GM18517 (cell line): ENCODE data around the gene VAMP1.
"Not testable (repeated sequence)": the region's sequence is repeated elsewhere in the genome, so short reads cannot be mapped to it uniquely, and the experiment has no call there.

Source experiments
- ATAC-seq: cut with Tn5 transposase; IDR thresholded peaks from one replicate; pipeline ENCODE4 v1.9.1; 2021; ENCODE audit warnings: mild to moderate bottlenecking, moderate library complexity; ENCODE audit not compliant: unreplicated experiment

Gene VAMP1

GRCh38 chr12:6469609-6470374 lies 685 bp downstream of the VAMP1 start:
- no peak for ATAC-seq

DNA sequence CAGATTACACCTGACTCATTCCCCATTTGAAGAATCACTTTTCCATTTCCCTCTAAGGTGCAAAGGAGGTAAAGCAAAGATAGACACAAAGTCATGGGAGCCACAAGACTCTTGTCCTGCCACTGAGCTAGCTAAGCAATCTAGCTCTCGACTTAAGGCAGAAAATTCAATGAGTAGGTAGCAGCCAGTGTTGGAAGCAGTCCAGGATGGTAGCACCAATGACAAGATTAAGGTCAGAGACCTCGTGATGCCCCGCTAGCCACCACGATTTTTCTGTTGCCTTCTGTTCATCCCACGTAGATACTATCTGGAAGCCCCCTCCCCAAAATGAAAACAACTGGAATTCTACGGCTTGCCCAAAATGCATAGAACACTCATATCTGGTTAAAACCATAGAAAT lies 1.4 kb downstream of the VAMP1 start:
- no peak for ATAC-seq

GRCh38 chr12:6468283-6468575 lies 2.2 kb downstream of the VAMP1 start:
- no peak for ATAC-seq

DNA sequence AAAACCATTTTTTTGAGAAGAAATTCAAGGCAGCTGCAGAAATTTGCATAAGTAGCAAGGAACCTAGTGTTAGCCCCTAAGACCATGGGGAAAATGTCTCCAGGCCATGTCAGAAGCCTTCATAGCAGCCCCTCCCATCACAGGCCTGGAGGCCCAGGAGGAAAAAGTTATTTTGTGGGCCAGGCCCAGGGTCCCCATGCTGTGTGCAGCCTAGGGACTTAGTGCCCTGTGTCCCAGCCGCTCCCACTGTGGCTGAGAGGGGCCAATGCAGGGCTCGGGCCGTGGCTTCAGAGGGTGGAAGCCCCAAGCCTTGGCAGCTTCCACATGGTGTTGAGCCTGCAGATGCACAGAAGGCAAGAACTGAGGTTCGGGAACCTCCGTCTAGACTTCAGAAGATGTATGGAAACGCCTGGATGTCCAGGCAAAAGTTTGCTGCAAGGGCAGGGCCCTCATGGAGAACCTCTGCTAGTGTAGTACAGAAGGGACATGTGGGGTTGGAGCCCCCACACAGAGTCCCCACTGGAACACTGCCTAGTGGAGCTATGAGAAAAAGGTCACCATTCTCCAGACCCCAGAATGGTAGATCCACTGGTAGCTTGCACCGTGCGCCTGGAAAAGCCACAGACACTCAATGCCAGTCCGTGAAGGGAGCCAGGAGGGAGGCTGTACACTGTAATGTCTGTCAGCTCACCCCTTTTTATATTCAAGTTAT lies 2.8 kb downstream of the VAMP1 start:
- not testable (repeated sequence) for ATAC-seq

DNA sequence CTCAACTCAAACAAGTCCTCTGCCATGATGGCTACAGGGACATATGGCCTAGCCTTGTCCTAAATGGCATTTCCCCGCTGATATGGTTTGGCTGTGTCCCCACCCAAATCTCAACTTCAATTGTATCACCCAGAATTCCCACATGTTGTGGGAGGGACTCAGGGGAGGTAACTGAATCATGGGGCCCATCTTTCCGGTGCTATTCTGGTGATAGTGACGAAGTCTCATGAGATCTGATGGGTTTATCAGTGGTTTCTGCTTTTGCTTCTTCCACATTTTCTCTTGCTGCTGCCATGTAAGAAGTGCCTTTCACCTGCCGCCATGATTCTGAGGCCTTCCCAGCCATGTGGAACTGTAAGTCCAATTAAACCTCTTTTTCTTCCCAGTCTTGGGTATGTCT lies 3.7 kb downstream of the VAMP1 start:
- ATAC-seq, result not testable (repeated sequence)

DNA sequence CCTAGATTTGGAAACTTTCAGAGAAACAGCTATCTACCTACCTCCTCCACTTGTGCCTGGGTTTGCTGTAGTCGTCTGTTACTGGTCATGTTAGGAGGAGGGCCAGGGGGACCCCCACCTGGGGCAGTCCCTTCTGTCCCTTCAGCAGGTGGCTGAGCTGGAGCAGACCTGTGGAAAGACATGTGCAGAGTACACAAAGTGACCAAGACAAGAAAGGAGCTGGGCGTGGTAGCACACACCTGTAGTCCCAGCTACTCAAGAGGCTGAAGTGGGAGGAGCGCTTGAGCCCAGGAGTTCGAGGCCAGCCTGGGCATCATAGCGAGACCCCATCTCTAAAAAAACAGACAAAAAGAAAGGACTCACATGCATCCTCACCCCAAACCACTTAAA lies 4.3 kb downstream of the VAMP1 start:
- no peak for ATAC-seq

DNA sequence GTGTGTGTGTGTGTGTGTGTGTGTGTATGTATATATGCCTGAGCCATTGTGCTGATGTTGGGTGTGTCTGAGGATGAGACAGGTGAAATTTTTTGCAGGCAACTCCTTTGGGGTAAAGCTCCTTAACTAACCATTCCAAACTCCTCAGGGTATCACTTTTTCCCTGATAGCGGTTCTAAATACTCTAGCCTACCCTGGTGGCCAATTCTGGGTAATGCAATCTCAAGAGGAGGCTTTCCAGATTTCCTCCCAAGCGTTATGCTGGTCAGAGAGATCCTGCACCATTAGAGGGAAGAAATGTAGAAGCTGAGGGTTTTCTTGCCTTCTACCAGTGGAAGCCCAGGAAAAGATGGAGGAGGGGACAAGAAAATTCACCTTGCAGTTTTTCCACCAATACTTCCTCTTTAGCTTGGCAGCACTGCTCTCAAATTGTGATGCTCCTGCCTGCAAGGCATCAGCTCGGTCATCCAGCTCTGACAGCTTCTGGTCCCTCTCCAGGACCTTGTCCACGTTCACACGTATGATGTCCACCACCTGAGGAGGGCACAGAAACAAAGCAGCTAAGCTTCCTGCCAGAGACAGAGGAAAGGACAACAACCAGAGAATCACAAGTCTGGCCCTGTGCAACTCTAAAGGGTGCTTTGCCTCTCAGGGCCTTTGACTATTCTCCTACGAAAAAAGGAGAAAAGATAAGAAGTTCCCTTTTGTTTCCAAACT lies 4.9 kb downstream of the VAMP1 start:
- no peak for ATAC-seq

GRCh38 chr12:6464531-6464930 lies 5.9 kb downstream of the VAMP1 start:
- ATAC-seq, result no peak

DNA sequence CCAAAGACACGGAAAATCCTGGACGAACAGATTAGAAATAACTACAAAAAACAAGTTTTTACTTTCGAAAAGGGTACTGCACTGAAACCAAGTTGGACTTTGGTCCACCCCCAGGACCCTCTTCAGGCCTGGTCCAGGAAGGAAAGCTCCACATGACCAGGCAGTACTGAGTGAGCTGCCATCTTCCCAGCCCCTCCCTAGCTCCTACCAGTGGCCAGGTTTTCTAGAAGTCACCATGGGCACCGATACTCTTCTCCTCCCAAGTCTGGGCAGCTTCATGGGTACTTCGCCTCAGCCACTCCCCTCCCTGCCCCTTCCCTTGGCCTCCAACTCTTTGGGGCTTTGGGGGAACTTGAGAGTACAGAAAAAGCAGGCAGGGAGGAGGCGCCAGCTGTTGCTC lies 6.6 kb downstream of the VAMP1 start:
- ATAC-seq, result no peak

GRCh38 chr12:6463216-6463615 lies 7.3 kb downstream of the VAMP1 start:
- ATAC-seq, result no peak

DNA sequence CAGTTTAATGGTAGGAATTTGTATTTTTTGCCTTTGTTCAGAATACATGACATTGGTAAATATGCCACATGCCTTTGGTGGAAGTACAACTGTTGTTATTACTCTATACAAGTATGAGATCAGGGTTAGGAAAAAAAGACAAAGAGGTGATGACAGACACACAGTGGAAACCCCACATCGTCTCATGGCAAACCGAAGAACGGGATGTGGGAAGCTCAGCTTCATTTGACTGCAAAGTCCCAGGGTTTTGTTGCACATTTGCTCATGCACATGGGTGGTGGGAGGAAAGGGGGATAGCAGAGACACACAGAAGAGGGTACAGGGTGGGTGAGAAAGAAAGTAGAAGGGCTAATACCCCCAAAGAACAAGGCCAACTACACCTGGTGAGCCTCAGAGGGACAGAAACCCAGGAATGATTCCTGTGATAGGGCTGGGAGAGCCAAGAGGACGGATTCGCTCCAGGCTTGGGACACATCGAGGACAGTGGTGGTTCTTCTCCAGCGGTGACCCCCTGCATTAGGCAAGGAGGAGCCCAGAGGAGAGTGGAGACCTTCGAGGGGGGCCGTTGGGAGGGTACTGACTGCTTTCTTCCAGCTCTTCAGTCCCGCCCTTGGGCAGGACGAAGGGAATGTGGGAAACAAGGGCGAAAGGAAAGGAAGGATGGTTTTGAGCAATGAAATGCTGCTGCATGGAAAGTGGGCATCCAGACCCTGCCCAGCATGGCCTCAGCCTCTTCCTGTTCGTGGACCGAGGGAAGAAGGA lies 8.1 kb downstream of the VAMP1 start:
- no peak for ATAC-seq

DNA sequence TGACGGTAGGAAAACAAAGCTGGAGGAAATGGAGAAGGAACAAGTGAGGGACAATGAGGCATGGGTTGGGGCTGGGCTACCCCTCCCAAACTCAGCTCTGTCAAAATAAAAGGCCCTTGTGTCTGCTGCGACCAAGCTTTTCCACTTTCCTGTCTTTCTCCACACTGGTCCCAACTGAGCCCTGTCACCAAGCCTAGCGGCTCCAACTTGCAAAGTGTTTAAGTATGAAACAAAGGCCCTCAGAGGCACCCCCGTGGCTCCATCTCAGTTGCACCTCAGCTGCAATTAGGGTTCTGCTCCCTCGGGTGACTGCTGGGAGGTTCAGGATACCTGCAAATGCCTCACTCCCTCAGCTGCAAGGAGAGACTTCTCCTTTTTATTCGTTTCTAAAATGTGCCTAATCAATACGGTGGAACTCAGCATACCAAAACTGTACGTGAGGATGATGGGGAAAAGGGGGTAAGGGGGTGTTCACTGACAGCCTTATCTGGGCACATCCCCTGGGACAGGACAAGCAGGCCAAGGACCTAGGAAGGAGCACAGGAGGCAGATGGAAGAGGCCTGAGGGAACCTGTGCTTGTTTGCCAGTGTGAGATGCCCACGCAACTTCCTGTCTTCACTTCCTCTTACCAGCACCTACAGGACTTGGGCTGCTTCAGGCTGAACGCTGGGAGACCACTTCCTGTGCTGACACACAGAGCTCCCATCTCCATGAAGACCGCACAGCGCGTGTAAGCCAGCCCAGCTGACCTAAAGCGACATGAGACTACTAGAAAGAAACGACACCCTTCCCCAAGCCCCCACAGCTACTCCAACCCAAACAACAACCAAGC lies 8.9 kb downstream of the VAMP1 start:
- ATAC-seq, result peak; percentile 68

GRCh38 chr12:6460751-6461371 lies 9.6 kb downstream of the VAMP1 start:
- no peak for ATAC-seq

DNA sequence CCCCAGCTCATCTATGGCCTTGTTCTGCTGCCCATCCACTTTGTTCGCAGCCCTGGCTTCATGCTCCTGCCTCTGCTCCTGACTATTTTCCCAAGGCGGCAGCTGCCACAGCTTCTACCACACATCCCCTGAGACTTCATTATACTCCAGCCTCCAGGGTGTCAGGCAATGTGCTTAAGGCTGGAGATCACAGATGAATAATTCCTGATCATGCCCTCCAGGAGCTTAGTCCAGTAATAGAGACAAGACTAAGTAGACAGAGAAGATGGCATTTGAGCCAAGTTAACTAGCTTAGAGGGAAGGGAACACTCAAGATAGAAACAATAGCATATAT lies 11.5 kb downstream of the VAMP1 start:
- ATAC-seq, result no peak

- ATAC-seq, result no peak
Observed at GRCh38 chr12:6458281-6459003, 12.0 kb downstream of the VAMP1 start.

DNA sequence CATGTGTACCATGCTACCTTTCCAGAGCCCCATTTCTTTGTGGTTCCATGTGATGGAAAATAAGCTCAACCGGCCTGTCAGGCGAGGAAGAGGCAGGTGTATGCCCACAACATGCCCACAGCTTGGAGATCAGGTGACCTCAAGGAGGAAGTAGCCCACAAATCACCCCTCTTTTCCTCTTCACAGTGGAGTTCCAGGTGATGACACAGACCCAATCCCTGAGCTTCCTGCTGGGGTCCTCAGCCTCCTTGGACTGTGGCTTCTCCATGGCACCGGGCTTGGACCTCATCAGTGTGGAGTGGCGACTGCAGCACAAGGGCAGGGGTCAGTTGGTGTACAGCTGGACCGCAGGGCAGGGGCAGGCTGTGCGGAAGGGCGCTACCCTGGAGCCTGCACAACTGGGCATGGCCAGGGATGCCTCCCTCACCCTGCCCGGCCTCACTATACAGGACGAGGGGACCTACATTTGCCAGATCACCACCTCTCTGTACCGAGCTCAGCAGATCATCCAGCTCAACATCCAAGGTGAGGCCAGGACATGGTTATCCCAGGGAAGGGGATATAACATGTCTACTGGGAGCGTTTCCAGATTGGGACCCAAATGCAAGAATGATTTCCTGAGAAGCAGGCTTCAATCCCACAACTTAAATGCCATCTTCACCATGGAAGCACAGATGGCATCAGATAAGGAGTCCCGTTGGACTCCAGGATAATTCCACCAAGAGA lies 13.1 kb downstream of the VAMP1 start:
- ATAC-seq, result no peak

GRCh38 chr12:6452944-6453630 lies 17.4 kb downstream of the VAMP1 start:
- no peak for ATAC-seq

GRCh38 chr12:6452245-6452943 lies 18.1 kb downstream of the VAMP1 start:
- ATAC-seq, result peak; percentile 2
